Right atrium auricular region (tissue), 2 donors: Measurements from ENCODE around the gene ELP2. TPM values are rescaled to one million over a fixed set of nuclear protein-coding genes. Genes with fewer than 3 reads are reported as not detected.

Experiments
- DNase-seq: peaks from one replicate; pipeline ENCODE4 v3.0.0-alpha.2; 2019; ENCODE audit warnings: low spot score
- H3K27ac ChIP-seq, 2 donors: fragments of 200-600 bp; sonication (generic); 1 replicate in 1 of 2; 2 replicates in 1 of 2; pipeline ENCODE4 v1.5.1; 2016 to 2019
- H3K27me3 ChIP-seq, 2 donors: fragments of 200-600 bp; sonication (generic); one replicate each; pipeline versions ENCODE4 v1.5.1 to v1.6.0; 2017 to 2019
- H3K36me3 ChIP-seq: fragments of 200-600 bp; sonication (generic); one replicate; pipeline ENCODE4 v1.5.1; 2016
- H3K4me1 ChIP-seq, 2 donors: fragments of 200-600 bp; sonication (generic); one replicate each; pipeline versions ENCODE4 v1.5.1 to v1.6.0; 2017 to 2019
- H3K4me3 ChIP-seq, 2 donors: fragments of 200-600 bp; sonication (generic); 1 replicate in 1 of 2; 2 replicates in 1 of 2; pipeline ENCODE4 v1.5.1; 2017 to 2019; ENCODE audit warnings: mild to moderate bottlenecking in 1 of 2, moderate library complexity in 1 of 2
- H3K9me3 ChIP-seq, 2 donors: fragments of 200-600 bp; sonication (generic); one replicate each; pipeline ENCODE4 v1.5.1; 2019
- total RNA-seq, 2 donors: library from RNA; depleted of rRNA; stranded (reverse); fragments of >200 nt; gene quantifications; one replicate each; pipeline ENCODE4 v1.1.0, GENCODE V29; 2016
- TF ChIP-seq, protein P1 (sequence below), 2 donors: fragments of 200-600 bp; sonication (generic); IDR thresholded peaks; one replicate each; pipeline ENCODE4 v1.5.1; 2019; ENCODE audit warnings: antibody characterized with exemption in 2 of 2

The ELP2 gene
- total RNA-seq, 2 donors from 2014 or later, result 21.7 to 31.4 TPM

DNA sequence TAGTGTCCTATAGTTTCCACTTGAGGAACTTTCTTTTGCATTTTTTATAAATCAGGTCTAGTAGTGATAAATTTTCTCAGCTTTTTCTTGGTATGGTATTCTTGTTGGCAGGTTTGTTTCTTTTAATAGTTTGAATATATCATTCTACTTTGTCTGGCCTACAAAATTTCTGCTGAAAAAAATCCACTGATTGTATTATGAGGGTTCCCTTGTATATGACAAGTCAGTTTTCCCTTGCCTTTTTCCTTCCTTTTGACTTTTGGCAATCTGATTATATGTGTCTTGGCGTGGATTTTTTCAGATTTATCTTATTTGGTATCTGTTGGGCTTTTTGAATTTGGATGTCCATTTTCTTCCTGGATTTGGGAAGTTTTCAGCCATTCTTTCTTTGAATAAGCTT lies 99.5 kb downstream of the ELP2 start:
- Histone ChIP-seq H3K4me3 (no peak overlapping the region), H3K27me3 (no peaks in the 10 kb centered on the region), H3K36me3 (no peaks in the 10 kb centered on the region), H3K27ac (no peak overlapping the region), H3K9me3 (peaks cover 8 to 50% of the 10 kb centered on the region in 2 donors), H3K4me1 (no peaks in the 10 kb centered on the region)
- DNase-seq, result no peak
- TF ChIP-seq, protein P1, sequence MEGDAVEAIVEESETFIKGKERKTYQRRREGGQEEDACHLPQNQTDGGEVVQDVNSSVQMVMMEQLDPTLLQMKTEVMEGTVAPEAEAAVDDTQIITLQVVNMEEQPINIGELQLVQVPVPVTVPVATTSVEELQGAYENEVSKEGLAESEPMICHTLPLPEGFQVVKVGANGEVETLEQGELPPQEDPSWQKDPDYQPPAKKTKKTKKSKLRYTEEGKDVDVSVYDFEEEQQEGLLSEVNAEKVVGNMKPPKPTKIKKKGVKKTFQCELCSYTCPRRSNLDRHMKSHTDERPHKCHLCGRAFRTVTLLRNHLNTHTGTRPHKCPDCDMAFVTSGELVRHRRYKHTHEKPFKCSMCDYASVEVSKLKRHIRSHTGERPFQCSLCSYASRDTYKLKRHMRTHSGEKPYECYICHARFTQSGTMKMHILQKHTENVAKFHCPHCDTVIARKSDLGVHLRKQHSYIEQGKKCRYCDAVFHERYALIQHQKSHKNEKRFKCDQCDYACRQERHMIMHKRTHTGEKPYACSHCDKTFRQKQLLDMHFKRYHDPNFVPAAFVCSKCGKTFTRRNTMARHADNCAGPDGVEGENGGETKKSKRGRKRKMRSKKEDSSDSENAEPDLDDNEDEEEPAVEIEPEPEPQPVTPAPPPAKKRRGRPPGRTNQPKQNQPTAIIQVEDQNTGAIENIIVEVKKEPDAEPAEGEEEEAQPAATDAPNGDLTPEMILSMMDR (IDR thresholded peaks at IDR 0.05), result no peak

Other genes starting within 250 kb of the ELP2 start
- 10 to 100 TPM; 34.2 to 51.7 TPM for gene RPRD1A, start 62.3 kb upstream of the ELP2 start, total RNA-seq
- gene SLC39A6, start 559 bp upstream of the ELP2 start, total RNA-seq, result 10 to 100 TPM; 15.9 to 20.0 TPM
- under 1 TPM; 0.11 to 0.51 TPM for gene MOCOS, start 57.6 kb downstream of the ELP2 start, total RNA-seq
- 100 to 1,000 TPM in 1 of 2 donors, 10 to 100 TPM in 1; 66.0 to 114 TPM for gene FHOD3, start 167.8 kb downstream of the ELP2 start, total RNA-seq